HepG2 (cell line): ENCODE results near the gene AP1S3. TPM values are rescaled to one million over a fixed set of nuclear protein-coding genes. Genes with fewer than 3 reads are reported as not detected.

ENCODE experiments used
- ATM ChIP-seq: fragments of 450-650 bp; IDR thresholded peaks from 2 replicates; pipeline ENCODE4 v1.7.1; 2017; ENCODE audit warnings: mild to moderate bottlenecking, borderline replicate concordance
- BORCS8-MEF2B ChIP-seq: sonication (generic); formaldehyde crosslinking; IDR thresholded peaks from 2 replicates; pipeline ENCODE4 v1.8.0; 2022; ENCODE audit warnings: mild to moderate bottlenecking, missing genetic modification reagents
- FOSL1 ChIP-seq: sonication (generic); formaldehyde crosslinking; IDR thresholded peaks from 2 replicates; pipeline ENCODE4 v1.9.0; 2021; ENCODE audit warnings: missing genetic modification reagents, borderline replicate concordance
- FOXJ3 ChIP-seq: sonication (generic); formaldehyde crosslinking; IDR thresholded peaks from 2 replicates; pipeline ENCODE4 v1.4.0; 2020; ENCODE audit warnings: missing genetic modification reagents, mild to moderate bottlenecking, borderline replicate concordance
- GPN1 ChIP-seq: sonication (generic); formaldehyde crosslinking; IDR thresholded peaks from 2 replicates; pipeline ENCODE4 v1.5.1; 2020; ENCODE audit warnings: missing genetic modification reagents, borderline replicate concordance
- ISL2 ChIP-seq: sonication (generic); formaldehyde crosslinking; IDR thresholded peaks from 2 replicates; pipeline ENCODE4 v1.5.0; 2020; ENCODE audit warnings: missing genetic modification reagents
- ISX ChIP-seq: sonication (generic); formaldehyde crosslinking; conservative IDR thresholded peaks from 2 replicates; pipeline ENCODE4 v1.5.0; 2020; ENCODE audit warnings: missing genetic modification reagents
- LBX2 ChIP-seq: sonication (generic); formaldehyde crosslinking; IDR thresholded peaks from 2 replicates; pipeline ENCODE4 v1.5.0; 2020; ENCODE audit warnings: missing genetic modification reagents, mild to moderate bottlenecking, borderline replicate concordance
- POLR2AphosphoS5 ChIP-seq: IDR thresholded peaks from 2 replicates; pipeline ENCODE4 v1.6.1; 2012; ENCODE audit warnings: low read depth, low read length
- RXRA ChIP-seq: sonication (generic); formaldehyde crosslinking; IDR thresholded peaks from 2 replicates; pipeline ENCODE4 v1.5.1; 2020; ENCODE audit warnings: missing genetic modification reagents
- YEATS4 ChIP-seq: sonication (generic); formaldehyde crosslinking; IDR thresholded peaks from 2 replicates; pipeline ENCODE4 v1.4.0; 2020; ENCODE audit warnings: missing genetic modification reagents, borderline replicate concordance
- ZBTB10 ChIP-seq: sonication (generic); formaldehyde crosslinking; IDR thresholded peaks from 2 replicates; pipeline ENCODE4 v1.4.0; 2020; ENCODE audit warnings: missing genetic modification reagents, borderline replicate concordance
- ZFP91 ChIP-seq: sonication (generic); formaldehyde crosslinking; IDR thresholded peaks from 2 replicates; pipeline ENCODE4 v1.9.0; 2022; ENCODE audit warnings: missing genetic modification reagents, mild to moderate bottlenecking, borderline replicate concordance
- ZNF615 ChIP-seq: sonication (generic); formaldehyde crosslinking; IDR thresholded peaks from 2 replicates; pipeline ENCODE4 v1.5.0; 2020; ENCODE audit warnings: mild to moderate bottlenecking, missing genetic modification reagents, borderline replicate concordance
- ZNF746 ChIP-seq: sonication (generic); formaldehyde crosslinking; IDR thresholded peaks from 2 replicates; pipeline ENCODE4 v1.8.0; 2022; ENCODE audit warnings: mild to moderate bottlenecking, missing genetic modification reagents
- ZNF761 ChIP-seq: sonication (generic); formaldehyde crosslinking; conservative IDR thresholded peaks from 2 replicates; pipeline ENCODE4 v1.4.0; 2020; ENCODE audit warnings: mild to moderate bottlenecking, missing genetic modification reagents
- ZNF775 ChIP-seq: sonication (generic); formaldehyde crosslinking; IDR thresholded peaks from 2 replicates; pipeline ENCODE4 v1.4.0; 2020; ENCODE audit warnings: missing genetic modification reagents, mild to moderate bottlenecking, moderate library complexity, borderline replicate concordance
- polyA plus RNA-seq, 8 experiments: library from polyadenylated mRNA; depleted of rRNA in 3 of 8; stranded (reverse) in 7 of 8; unstranded in 1 of 8; fragments of >200 nt; fragmentation: Illumina TruSeq in 4 of 8; extraction: Trizol in 4 of 8; gene quantifications; 2 replicates each; pipeline versions ENCODE4 v1.2.1 to v1.2.3, GENCODE V29; 2011 to 2016; ENCODE audit warnings: low read depth in 4 of 8, missing spikeins in 1 of 8, mixed read lengths in 1 of 8; ENCODE audit not compliant: insufficient read depth in 1 of 8
- total RNA-seq, 5 experiments: library from RNA; depleted of rRNA; stranded (reverse); fragments of >200 nt; fragmentation: Illumina TruSeq; extraction: Trizol; gene quantifications; 2 replicates each; pipeline ENCODE4 v1.2.3, GENCODE V29; 2016; ENCODE audit warnings: low read depth in 1 of 5
- TF ChIP-seq, protein P1 (sequence below): sonication (generic); formaldehyde crosslinking; IDR thresholded peaks from 2 replicates; pipeline ENCODE4 v1.5.0; 2020; ENCODE audit warnings: mild to moderate bottlenecking, missing genetic modification reagents, moderate library complexity
- TF ChIP-seq, protein P2 (sequence below): sonication (generic); formaldehyde crosslinking; IDR thresholded peaks from 2 replicates; pipeline ENCODE4 v1.8.1; 2022; ENCODE audit warnings: low read depth, mild to moderate bottlenecking, missing genetic modification reagents

The AP1S3 gene
- total and polyA plus RNA-seq, 2 of the 13 experiments (the other 11 are each of a cell fraction or from before 2014, with no cell fraction given) = 3.0 to 16.3 TPM

DNA sequence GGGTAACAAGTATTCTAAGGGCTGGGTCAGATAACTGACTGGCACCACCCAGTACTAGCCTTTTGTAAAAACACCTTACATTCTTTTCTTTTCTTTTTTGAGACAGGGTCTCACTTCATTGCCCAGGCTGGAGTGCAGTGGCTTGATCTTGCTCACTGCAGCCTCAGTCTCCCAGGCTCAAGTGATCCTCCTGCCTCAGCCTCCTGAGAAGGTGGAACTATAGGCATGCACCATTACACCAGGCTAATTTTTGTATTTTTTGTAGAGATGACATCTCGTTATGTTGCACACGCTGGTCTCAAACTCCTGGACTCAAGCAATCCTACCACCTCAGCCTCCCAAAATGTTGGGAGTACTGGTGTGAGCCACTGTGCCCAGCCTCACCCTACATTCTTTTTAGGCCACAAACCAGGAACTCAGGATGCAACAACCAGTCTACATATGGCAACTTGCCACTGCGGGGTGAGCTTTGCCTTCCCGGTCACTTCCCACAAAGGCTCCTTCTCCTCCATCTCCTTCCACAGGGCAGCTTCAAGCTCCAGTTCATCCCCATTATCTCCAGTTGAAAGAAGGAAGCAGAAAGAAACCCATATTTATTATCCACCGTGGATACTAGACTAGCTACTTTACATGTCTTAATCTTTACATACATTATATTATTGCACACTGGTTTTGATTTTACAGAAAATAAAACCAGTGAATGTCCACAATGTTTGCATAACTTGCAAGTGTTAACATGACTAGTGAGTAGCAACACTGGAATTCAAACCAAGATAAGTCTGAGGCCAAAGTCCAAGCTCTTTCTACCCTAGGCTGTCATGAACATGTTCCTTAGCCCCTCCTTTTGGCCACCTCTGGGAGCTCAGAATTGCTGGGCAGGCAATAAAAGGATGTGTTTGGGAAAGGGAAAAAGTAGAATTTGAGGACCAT is 23.7 kb upstream of the AP1S3 start (continued):
- no peak for TF ChIP-seq ZBTB10 (CRISPR knock-in tag)
- TF ChIP-seq GPN1 (CRISPR knock-in tag) = no peak
- no peak for TF ChIP-seq ZFP91 (CRISPR knock-in tag)
- TF ChIP-seq FOXJ3 (CRISPR knock-in tag) = 0 out of 2 replicates have a peak, but pooled peaks have one; percentile 43
- TF ChIP-seq ZNF761 (CRISPR knock-in tag) = no peak
- no peak for TF ChIP-seq ZNF615 (CRISPR knock-in tag)
- TF ChIP-seq ISL2 = peak; percentile 65
- TF ChIP-seq ATM = no peak
- TF ChIP-seq ISX (CRISPR knock-in tag) = no peak
- TF ChIP-seq POLR2AphosphoS5 = no peak
- no peak for TF ChIP-seq BORCS8-MEF2B (CRISPR knock-in tag)
- TF ChIP-seq, protein P1, sequence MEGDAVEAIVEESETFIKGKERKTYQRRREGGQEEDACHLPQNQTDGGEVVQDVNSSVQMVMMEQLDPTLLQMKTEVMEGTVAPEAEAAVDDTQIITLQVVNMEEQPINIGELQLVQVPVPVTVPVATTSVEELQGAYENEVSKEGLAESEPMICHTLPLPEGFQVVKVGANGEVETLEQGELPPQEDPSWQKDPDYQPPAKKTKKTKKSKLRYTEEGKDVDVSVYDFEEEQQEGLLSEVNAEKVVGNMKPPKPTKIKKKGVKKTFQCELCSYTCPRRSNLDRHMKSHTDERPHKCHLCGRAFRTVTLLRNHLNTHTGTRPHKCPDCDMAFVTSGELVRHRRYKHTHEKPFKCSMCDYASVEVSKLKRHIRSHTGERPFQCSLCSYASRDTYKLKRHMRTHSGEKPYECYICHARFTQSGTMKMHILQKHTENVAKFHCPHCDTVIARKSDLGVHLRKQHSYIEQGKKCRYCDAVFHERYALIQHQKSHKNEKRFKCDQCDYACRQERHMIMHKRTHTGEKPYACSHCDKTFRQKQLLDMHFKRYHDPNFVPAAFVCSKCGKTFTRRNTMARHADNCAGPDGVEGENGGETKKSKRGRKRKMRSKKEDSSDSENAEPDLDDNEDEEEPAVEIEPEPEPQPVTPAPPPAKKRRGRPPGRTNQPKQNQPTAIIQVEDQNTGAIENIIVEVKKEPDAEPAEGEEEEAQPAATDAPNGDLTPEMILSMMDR (CRISPR knock-in tag) = peak; percentile 63
- no peak for TF ChIP-seq YEATS4 (CRISPR knock-in tag)
- peak; percentile 84; the same call in 1 of the 2 replicates for TF ChIP-seq FOSL1 (CRISPR knock-in tag)
- TF ChIP-seq LBX2 (CRISPR knock-in tag) = no peak
- TF ChIP-seq, protein P2, sequence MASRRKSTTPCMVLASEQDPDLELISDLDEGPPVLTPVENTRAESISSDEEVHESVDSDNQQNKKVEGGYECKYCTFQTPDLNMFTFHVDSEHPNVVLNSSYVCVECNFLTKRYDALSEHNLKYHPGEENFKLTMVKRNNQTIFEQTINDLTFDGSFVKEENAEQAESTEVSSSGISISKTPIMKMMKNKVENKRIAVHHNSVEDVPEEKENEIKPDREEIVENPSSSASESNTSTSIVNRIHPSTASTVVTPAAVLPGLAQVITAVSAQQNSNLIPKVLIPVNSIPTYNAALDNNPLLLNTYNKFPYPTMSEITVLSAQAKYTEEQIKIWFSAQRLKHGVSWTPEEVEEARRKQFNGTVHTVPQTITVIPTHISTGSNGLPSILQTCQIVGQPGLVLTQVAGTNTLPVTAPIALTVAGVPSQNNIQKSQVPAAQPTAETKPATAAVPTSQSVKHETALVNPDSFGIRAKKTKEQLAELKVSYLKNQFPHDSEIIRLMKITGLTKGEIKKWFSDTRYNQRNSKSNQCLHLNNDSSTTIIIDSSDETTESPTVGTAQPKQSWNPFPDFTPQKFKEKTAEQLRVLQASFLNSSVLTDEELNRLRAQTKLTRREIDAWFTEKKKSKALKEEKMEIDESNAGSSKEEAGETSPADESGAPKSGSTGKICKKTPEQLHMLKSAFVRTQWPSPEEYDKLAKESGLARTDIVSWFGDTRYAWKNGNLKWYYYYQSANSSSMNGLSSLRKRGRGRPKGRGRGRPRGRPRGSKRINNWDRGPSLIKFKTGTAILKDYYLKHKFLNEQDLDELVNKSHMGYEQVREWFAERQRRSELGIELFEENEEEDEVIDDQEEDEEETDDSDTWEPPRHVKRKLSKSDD (CRISPR knock-in tag) = no peak
- no peak for TF ChIP-seq ZNF746 (CRISPR knock-in tag)
- TF ChIP-seq ZNF775 (CRISPR knock-in tag) = no peak
- TF ChIP-seq RXRA = 0 out of 2 replicates have a peak, but pooled peaks have one; percentile 22
